ENCODE measurements around the gene ARHGEF11. TPM values are rescaled to one million over a fixed set of nuclear protein-coding genes. Genes with fewer than 3 reads are reported as not detected.

Gene ARHGEF11
- total RNA-seq, 1 experiment from 2014 or later = 44.7 TPM

GRCh38 chr1:156894001-156894400, 151.5 kb downstream of the ARHGEF11 start:
- Histone ChIP-seq H3K4me3 (ENCODE audit: insufficient read depth, low read depth, low read length) (peak overlapping the region; percentile 46), H3K27me3 (ENCODE audit: control insufficient read depth, insufficient read depth, low read length) (peaks cover 36% of the 10 kb centered on the region), H3K36me3 (replicated peaks; ENCODE audit: control insufficient read depth, insufficient read depth, low read length) (no peaks in the 10 kb centered on the region)
- no peak for DNase-seq

- Histone ChIP-seq H3K36me3 (replicated peaks; ENCODE audit: control insufficient read depth, insufficient read depth, low read length) (no peaks in the 10 kb centered on the region), H3K27me3 (ENCODE audit: control insufficient read depth, insufficient read depth, low read length) (peaks cover 37% of the 10 kb centered on the region), H3K4me3 (ENCODE audit: insufficient read depth, low read depth, low read length) (peak within 1 kb of the TSS; percentile 46)
- peak; percentile 92 for DNase-seq
These were observed 152.2 kb downstream of the ARHGEF11 start, which contains the start of gene PEAR1 for GRCh38 chr1:156893048-156893953. Gene PEAR1 (plus strand): TSS chr1:156893718. CDS start chr1:156903927, 10,209 bp downstream.

GRCh38 chr1:156892190-156893047, 153.1 kb downstream of the ARHGEF11 start:
- peak overlapping the region; percentile 46 for H3K4me3 ChIP-seq (ENCODE audit: insufficient read depth, low read depth, low read length)
- no peaks in the 10 kb centered on the region for H3K36me3 ChIP-seq (replicated peaks; ENCODE audit: control insufficient read depth, insufficient read depth, low read length)
- peak; percentile 97 for DNase-seq
- peaks cover 39% of the 10 kb centered on the region for H3K27me3 ChIP-seq (ENCODE audit: control insufficient read depth, insufficient read depth, low read length)

GRCh38 chr1:156889802-156890580, 155.6 kb downstream of the ARHGEF11 start:
- Histone ChIP-seq H3K36me3 (replicated peaks; ENCODE audit: control insufficient read depth, insufficient read depth, low read length) (no peaks in the 10 kb centered on the region), H3K27me3 (ENCODE audit: control insufficient read depth, insufficient read depth, low read length) (peaks cover 50% of the 10 kb centered on the region), H3K4me3 (ENCODE audit: insufficient read depth, low read depth, low read length) (no peak overlapping the region)
- DNase-seq = peak; percentile 91

- H3K36me3 ChIP-seq (replicated peaks; ENCODE audit: control insufficient read depth, insufficient read depth, low read length) = no peaks in the 10 kb centered on the region
- no peak overlapping the region for H3K4me3 ChIP-seq (ENCODE audit: insufficient read depth, low read depth, low read length)
- peaks cover 39% of the 10 kb centered on the region for H3K27me3 ChIP-seq (ENCODE audit: control insufficient read depth, insufficient read depth, low read length)
- DNase-seq = no peak
These were observed 157.8 kb downstream of the ARHGEF11 start for GRCh38 chr1:156887734-156888133.

DNA sequence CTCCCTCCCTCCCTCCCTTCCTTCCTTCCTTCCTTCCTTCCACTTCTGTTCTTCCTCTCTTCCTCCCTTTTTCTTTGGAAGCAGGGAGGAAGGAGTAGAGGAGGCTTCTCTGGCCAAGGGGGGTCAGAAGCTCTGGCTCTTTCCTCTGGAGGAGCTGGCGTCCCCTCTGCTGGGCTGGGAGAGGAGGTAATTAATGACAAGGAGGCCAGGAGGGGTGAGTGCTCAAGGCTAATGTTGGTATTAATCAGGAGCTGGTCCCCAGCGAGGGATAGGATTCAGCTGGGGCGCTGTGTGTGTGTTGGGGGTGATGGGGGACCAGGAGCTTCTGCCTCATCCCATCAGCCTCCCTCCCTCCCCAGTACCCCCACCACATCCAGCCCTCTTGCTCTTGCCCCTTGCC, 158.2 kb downstream of the ARHGEF11 start:
- peak; percentile 68 for DNase-seq
- Histone ChIP-seq H3K4me3 (ENCODE audit: insufficient read depth, low read depth, low read length) (peak overlapping the region; percentile 4; the same call in 1 of the 2 replicates), H3K36me3 (replicated peaks; ENCODE audit: control insufficient read depth, insufficient read depth, low read length) (no peaks in the 10 kb centered on the region), H3K27me3 (ENCODE audit: control insufficient read depth, insufficient read depth, low read length) (peaks cover 35% of the 10 kb centered on the region)

DNA sequence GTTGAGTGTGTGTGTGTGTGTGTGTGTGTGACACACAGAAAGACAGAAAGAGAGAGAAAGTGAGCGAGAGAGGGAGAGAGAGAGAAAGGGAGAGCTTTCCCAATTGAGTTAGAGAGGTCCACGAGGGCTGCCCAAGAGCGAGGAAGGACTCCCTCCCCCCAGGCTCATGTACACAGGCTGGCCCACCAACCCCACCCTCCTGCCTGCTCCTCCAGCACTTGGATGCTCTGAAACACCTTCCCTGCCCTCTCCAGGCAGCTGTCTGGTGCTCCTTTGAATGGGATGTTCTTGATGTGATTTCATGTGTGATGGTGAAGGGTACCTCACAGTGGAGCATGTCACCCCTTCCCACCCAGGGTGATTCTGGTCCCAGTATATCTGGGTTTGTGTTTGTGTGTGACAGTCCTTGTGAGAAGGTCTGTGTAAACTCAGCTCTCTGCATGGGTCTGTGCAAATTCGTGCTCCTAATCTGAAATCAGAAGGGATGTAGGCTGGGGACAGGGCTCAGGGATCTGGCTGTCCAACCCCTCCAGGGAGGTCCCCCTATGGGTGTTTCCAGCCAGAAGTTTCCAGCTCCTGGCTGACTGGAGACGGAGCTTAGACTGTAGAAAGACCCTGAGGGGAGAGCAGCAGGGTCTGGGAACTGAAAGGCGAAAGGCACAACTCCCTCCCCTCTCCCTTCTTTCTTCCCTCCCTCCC, 158.8 kb downstream of the ARHGEF11 start:
- H3K36me3 ChIP-seq (replicated peaks; ENCODE audit: control insufficient read depth, insufficient read depth, low read length) = no peaks in the 10 kb centered on the region
- peak; percentile 62 for DNase-seq

GRCh38 chr1:156885880-156886355, 159.6 kb downstream of the ARHGEF11 start:
- Histone ChIP-seq H3K4me3 (ENCODE audit: insufficient read depth, low read depth, low read length) (no peak overlapping the region), H3K27me3 (ENCODE audit: control insufficient read depth, insufficient read depth, low read length) (peaks cover 24% of the 10 kb centered on the region), H3K36me3 (replicated peaks; ENCODE audit: control insufficient read depth, insufficient read depth, low read length) (no peaks in the 10 kb centered on the region)
- DNase-seq = no peak

More for the DNA sequence above, 158.8 kb downstream of the ARHGEF11 start:
- Histone ChIP-seq H3K27me3 (ENCODE audit: control insufficient read depth, insufficient read depth, low read length) (peaks cover 31% of the 10 kb centered on the region), H3K4me3 (ENCODE audit: insufficient read depth, low read depth, low read length) (no peak overlapping the region)

GRCh38 chr1:156885314-156885713, 160.2 kb downstream of the ARHGEF11 start:
- no peaks in the 10 kb centered on the region for H3K36me3 ChIP-seq (replicated peaks; ENCODE audit: control insufficient read depth, insufficient read depth, low read length)
- H3K4me3 ChIP-seq (ENCODE audit: insufficient read depth, low read depth, low read length) = no peak overlapping the region
- DNase-seq = no peak
- peaks cover 24% of the 10 kb centered on the region for H3K27me3 ChIP-seq (ENCODE audit: control insufficient read depth, insufficient read depth, low read length)

Other genes starting within 250 kb of the ARHGEF11 start
- 4.3 and 8.4 TPM in 2 replicates for gene SH2D2A, start 228.9 kb downstream of the ARHGEF11 start, total RNA-seq (2014; rRNA removed; shearing (Covaris generic))
- gene INSRR, start 186.6 kb downstream of the ARHGEF11 start, total RNA-seq (2014; rRNA removed; shearing (Covaris generic)) = not detected in 2 replicates
- 0.07 and 0.22 TPM in 2 replicates for gene NTRK1, start 184.9 kb downstream of the ARHGEF11 start, total RNA-seq (2014; rRNA removed; shearing (Covaris generic))
- gene PEAR1, start 152.0 kb downstream of the ARHGEF11 start, total RNA-seq (2014; rRNA removed; shearing (Covaris generic)) = 1.2 and 1.8 TPM in 2 replicates
- gene LRRC71, start 125.1 kb downstream of the ARHGEF11 start, total RNA-seq (2014; rRNA removed; shearing (Covaris generic)) = not detected in 2 replicates
- gene ETV3L, start 54.1 kb upstream of the ARHGEF11 start, total RNA-seq (2014; rRNA removed; shearing (Covaris generic)) = 0.74 and 1.1 TPM in 2 replicates
- 20.2 and 22.5 TPM in 2 replicates for gene ETV3, start 92.7 kb upstream of the ARHGEF11 start, total RNA-seq (2014; rRNA removed; shearing (Covaris generic))

All from H7 (cell line).